Measurements from ENCODE around the gene SERPINE1.
"Not testable (repeated sequence)": the region's sequence is repeated elsewhere in the genome, so short reads cannot be mapped to it uniquely, and the experiment has no call there.

Gene SERPINE1

GRCh38 chr7:101112233-101112632 lies 14.7 kb upstream of the SERPINE1 start:
- DNase-seq (no peak), ATAC-seq (no peak)
- Mint-ChIP-seq H3K4me1 (peaks cover 16% of the 10 kb centered on the region), H3K4me3 (no peak overlapping the region), H3K9me3 (no peaks in the 10 kb centered on the region), H3K27me3 (peaks cover 23% of the 10 kb centered on the region), H3K27ac (no peak overlapping the region)

- not testable (repeated sequence) for H3K4me1 Mint-ChIP-seq, ATAC-seq, H3K27ac Mint-ChIP-seq, H3K9me3 Mint-ChIP-seq, DNase-seq, H3K4me3 Mint-ChIP-seq
- H3K27me3 Mint-ChIP-seq = peaks cover 18% of the 10 kb centered on the region
Observed at GRCh38 chr7:101113140-101113539, 13.8 kb upstream of the SERPINE1 start.

- Mint-ChIP-seq H3K9me3 (no peaks in the 10 kb centered on the region), H3K4me1 (peaks cover 3% of the 10 kb centered on the region), H3K27me3 (peaks cover 19% of the 10 kb centered on the region), H3K4me3 (no peak overlapping the region), H3K27ac (peak overlapping the region in 1 of 2 donors; percentile 42)
- no peak for DNase-seq
- ATAC-seq = no peak
Observed at GRCh38 chr7:101113836-101114235, 13.1 kb upstream of the SERPINE1 start.

- no peak for DNase-seq
- Mint-ChIP-seq H3K4me3 (no peak overlapping the region), H3K27ac (no peak overlapping the region), H3K4me1 (peaks cover 1% of the 10 kb centered on the region), H3K27me3 (peaks cover 19% of the 10 kb centered on the region), H3K9me3 (no peaks in the 10 kb centered on the region)
- ATAC-seq = no peak
Observed at GRCh38 chr7:101114492-101114891, 12.4 kb upstream of the SERPINE1 start.

- DNase-seq = no peak
- H3K9me3 Mint-ChIP-seq = no peaks in the 10 kb centered on the region
- ATAC-seq = no peak
- peaks cover 24% of the 10 kb centered on the region for H3K27me3 Mint-ChIP-seq
- H3K27ac Mint-ChIP-seq = peak overlapping the region in 1 of 2 donors; percentile 7
- H3K4me3 Mint-ChIP-seq = no peak overlapping the region
- H3K4me1 Mint-ChIP-seq = peaks cover 7% of the 10 kb centered on the region
Observed at GRCh38 chr7:101115215-101115614, 11.7 kb upstream of the SERPINE1 start.

GRCh38 chr7:101116898-101117297 lies 10.0 kb upstream of the SERPINE1 start:
- H3K27me3 Mint-ChIP-seq = peaks cover 41% of the 10 kb centered on the region
- H3K27ac Mint-ChIP-seq = no peak overlapping the region
- ATAC-seq = no peak

GRCh38 chr7:101118856-101119255 lies 8.0 kb upstream of the SERPINE1 start:
- Mint-ChIP-seq H3K27me3 (peaks cover 61% of the 10 kb centered on the region), H3K4me1 (peaks cover 32% of the 10 kb centered on the region)

More at GRCh38 chr7:101116898-101117297, 10.0 kb upstream of the SERPINE1 start:
- H3K9me3 Mint-ChIP-seq = no peaks in the 10 kb centered on the region
- H3K4me3 Mint-ChIP-seq = no peak overlapping the region
- peaks cover 15% of the 10 kb centered on the region for H3K4me1 Mint-ChIP-seq
- no peak for DNase-seq

GRCh38 chr7:101119876-101120275 lies 7.0 kb upstream of the SERPINE1 start:
- Mint-ChIP-seq H3K4me3 (no peak overlapping the region), H3K27ac (no peak overlapping the region), H3K27me3 (peaks cover 69% of the 10 kb centered on the region)

More at GRCh38 chr7:101118856-101119255, 8.0 kb upstream of the SERPINE1 start:
- H3K9me3 Mint-ChIP-seq = no peaks in the 10 kb centered on the region
- no peak overlapping the region for H3K4me3 Mint-ChIP-seq
- no peak for DNase-seq
- no peak for ATAC-seq
- no peak overlapping the region for H3K27ac Mint-ChIP-seq

GRCh38 chr7:101120315-101120714 lies 6.6 kb upstream of the SERPINE1 start:
- no peaks in the 10 kb centered on the region for H3K9me3 Mint-ChIP-seq
- H3K4me3 Mint-ChIP-seq = no peak overlapping the region
- peaks cover 44% of the 10 kb centered on the region for H3K4me1 Mint-ChIP-seq
- no peak for DNase-seq
- H3K27ac Mint-ChIP-seq = no peak overlapping the region
- peaks cover 74% of the 10 kb centered on the region for H3K27me3 Mint-ChIP-seq
- ATAC-seq = no peak

More at GRCh38 chr7:101119876-101120275, 7.0 kb upstream of the SERPINE1 start:
- Mint-ChIP-seq H3K9me3 (no peaks in the 10 kb centered on the region), H3K4me1 (peaks cover 39% of the 10 kb centered on the region)
- no peak for DNase-seq
- ATAC-seq = no peak

- H3K27ac Mint-ChIP-seq = peak overlapping the region; percentile 81 to 94
- DNase-seq, H3K9me3 Mint-ChIP-seq, ATAC-seq: not testable (repeated sequence)
- peak overlapping the region; percentile 75 to 84 for H3K4me3 Mint-ChIP-seq
- peaks cover 56% of the 10 kb centered on the region for H3K4me1 Mint-ChIP-seq
- H3K27me3 Mint-ChIP-seq = peaks cover 87% of the 10 kb centered on the region
Observed at GRCh38 chr7:101121631-101121990, 5.3 kb upstream of the SERPINE1 start.

GRCh38 chr7:101121991-101122932 lies 4.6 kb upstream of the SERPINE1 start:
- peaks cover 93% of the 10 kb centered on the region for H3K27me3 Mint-ChIP-seq
- H3K4me3 Mint-ChIP-seq = peak overlapping the region; percentile 75 to 84
- ATAC-seq (no peak), DNase-seq (no peak)
- no peaks in the 10 kb centered on the region for H3K9me3 Mint-ChIP-seq
- H3K27ac Mint-ChIP-seq = peak overlapping the region; percentile 81 to 94
- peaks cover 63% of the 10 kb centered on the region for H3K4me1 Mint-ChIP-seq

GRCh38 chr7:101122933-101123702 lies 3.8 kb upstream of the SERPINE1 start:
- Mint-ChIP-seq H3K4me1 (peaks cover 72% of the 10 kb centered on the region), H3K9me3 (no peaks in the 10 kb centered on the region), H3K27ac (peak overlapping the region in 1 of 2 donors; percentile 90), H3K27me3 (peaks cover 98% of the 10 kb centered on the region), H3K4me3 (no peak overlapping the region)
- ATAC-seq (no peak), DNase-seq (no peak)

GRCh38 chr7:101123703-101124068 lies 3.2 kb upstream of the SERPINE1 start:
- Mint-ChIP-seq H3K27ac (peak overlapping the region in 1 of 2 donors; percentile 61), H3K9me3 (no peaks in the 10 kb centered on the region), H3K4me3 (no peak overlapping the region), H3K27me3 (peaks cover 98% of the 10 kb centered on the region), H3K4me1 (peaks cover 75% of the 10 kb centered on the region)
- DNase-seq (no peak), ATAC-seq (no peak)

GRCh38 chr7:101124376-101125056 lies 2.4 kb upstream of the SERPINE1 start:
- DNase-seq (no peak), ATAC-seq (no peak)
- peak overlapping the region in 1 of 2 donors; percentile 72 for H3K27ac Mint-ChIP-seq
- peaks cover 97% of the 10 kb centered on the region for H3K27me3 Mint-ChIP-seq
- H3K4me1 Mint-ChIP-seq = peaks cover 74% of the 10 kb centered on the region
- H3K4me3 Mint-ChIP-seq = peak overlapping the region; percentile 41 to 50
- H3K9me3 Mint-ChIP-seq = no peaks in the 10 kb centered on the region

- ATAC-seq (peak; percentile 68), DNase-seq (peak in 1 of 2 donors; percentile 44)
- Mint-ChIP-seq H3K4me3 (peak overlapping the region; percentile 37 to 77), H3K27ac (peak overlapping the region in 1 of 2 donors; percentile 36), H3K4me1 (peaks cover 66% of the 10 kb centered on the region), H3K9me3 (no peaks in the 10 kb centered on the region), H3K27me3 (peaks cover 93% of the 10 kb centered on the region)
Observed at GRCh38 chr7:101125989-101126650, 784 bp upstream of the SERPINE1 start.

Measured in stimulated activated naive CD8-positive, alpha-beta T cell treated with anti-CD3 and anti-CD28 coated beads, Interleukin-15, amount 100 ng/mL, for 72 hours (primary cell).